PC-3 (cell line): ENCODE results near the gene MBNL3. TPM values are rescaled to one million over a fixed set of nuclear protein-coding genes. Genes with fewer than 3 reads are reported as not detected.

ENCODE experiments used
- ATAC-seq: fragments of 200-7000 bp; cut with Tn5 transposase; 2 replicates; pipeline ENCODE4 v1.9.1; 2020; ENCODE audit warnings: mild to moderate bottlenecking, moderate library complexity
- BruUV-seq: library from RNA; stranded (reverse); fragments of 400-500 nt; replicated peaks from 2 replicates; lab custom pipeline; 2021; lab: Mats Ljungman, UMichigan
- CTCF ChIA-PET: fragments of 300-600 bp; sonication (Branson Sonifier 250); formaldehyde crosslinking; loops from one replicate; lab custom pipeline; 2022; ENCODE audit warnings: antibody characterized with exemption; lab: Charles Lee
- POLR2A ChIA-PET: fragments of 300-600 bp; sonication (Branson Sonifier 250); formaldehyde crosslinking; loops from one replicate; lab custom pipeline; 2022; ENCODE audit warnings: antibody characterized with exemption; ENCODE audit not compliant: unreplicated experiment; lab: Charles Lee
- DNase-seq: peaks from one replicate; pipeline ENCODE4 v3.0.0-alpha.2; 2015
- H2AFZ ChIP-seq: fragments of 300-600 bp; sonication (generic); 2 replicates; pipeline ENCODE4 v1.6.0; 2016; ENCODE audit warnings: antibody characterized with exemption, low read length
- H3F3A ChIP-seq: fragments of 300-600 bp; sonication (generic); one replicate; pipeline ENCODE4 v1.6.0; 2017; ENCODE audit warnings: antibody characterized with exemption, low read length, control low read depth, mild to moderate bottlenecking; ENCODE audit not compliant: unreplicated experiment
- H3K27ac ChIP-seq: fragments of 300-600 bp; sonication (generic); 2 replicates; pipeline ENCODE4 v1.5.1; 2016; ENCODE audit warnings: mild to moderate bottlenecking, low read length
- H3K27me3 ChIP-seq: fragments of 300-600 bp; sonication (generic); 2 replicates; pipeline ENCODE4 v1.6.1; 2016; ENCODE audit warnings: low read length, mixed read lengths
- H3K36me3 ChIP-seq: fragments of 300-600 bp; sonication (generic); 2 replicates; pipeline ENCODE4 v1.6.1; 2016; ENCODE audit warnings: low read depth, mixed run types, low read length, mixed read lengths
- H3K4me1 ChIP-seq: fragments of 300-600 bp; sonication (generic); 2 replicates; pipeline ENCODE4 v1.5.1; 2016; ENCODE audit warnings: low read length; ENCODE audit not compliant: insufficient read depth
- H3K4me2 ChIP-seq: fragments of 300-600 bp; sonication (generic); 2 replicates; pipeline ENCODE4 v1.6.0; 2016; ENCODE audit warnings: low read length
- H3K4me3 ChIP-seq: fragments of 300-600 bp; sonication (generic); 2 replicates; pipeline ENCODE4 v1.5.1; 2016; ENCODE audit warnings: mild to moderate bottlenecking, low read length, mixed read lengths
- H3K79me2 ChIP-seq: fragments of 300-600 bp; sonication (generic); 2 replicates; pipeline ENCODE4 v1.6.1; 2017; ENCODE audit warnings: low read length, mixed read lengths
- H3K9ac ChIP-seq: fragments of 300-600 bp; sonication (generic); 2 replicates; pipeline ENCODE4 v1.6.0; 2016; ENCODE audit warnings: mild to moderate bottlenecking, low read length
- H3K9me2 ChIP-seq: fragments of 300-600 bp; sonication (generic); replicated peaks from 2 replicates; pipeline ENCODE4 v1.6.1; 2016; ENCODE audit warnings: mixed run types, low read length, mixed read lengths
- H3K9me3 ChIP-seq: fragments of 300-600 bp; sonication (generic); 2 replicates; pipeline ENCODE4 v1.6.1; 2016; ENCODE audit warnings: low read length, mixed read lengths
- H4K20me1 ChIP-seq: fragments of 300-600 bp; sonication (generic); 2 replicates; pipeline ENCODE4 v1.6.1; 2016; ENCODE audit warnings: low read length, mixed read lengths
- EZH2 ChIP-seq: fragments of 300-600 bp; sonication (generic); IDR thresholded peaks from one replicate; pipeline ENCODE4 v1.6.1; 2017; ENCODE audit warnings: antibody characterized with exemption, mild to moderate bottlenecking, low read length; ENCODE audit not compliant: unreplicated experiment
- EZH2phosphoT487 ChIP-seq: fragments of 300-600 bp; sonication (generic); IDR thresholded peaks from 2 replicates; pipeline ENCODE4 v1.6.1; 2018; ENCODE audit warnings: mild to moderate bottlenecking, antibody characterized with exemption, low read length, borderline replicate concordance
- intact Hi-C: fragments of 100-400 bp; cut with micrococcal nuclease; formaldehyde crosslinking; loops from 2 replicates; pipeline ENCODE4 v1.9.0; 2023
- total RNA-seq: library from RNA; depleted of rRNA; stranded (reverse); fragments of >200 nt; gene quantifications from 2 replicates; pipeline ENCODE4 v1.2.3, GENCODE V29; 2014
- TF ChIP-seq, protein P1 (sequence below): fragments of 300-600 bp; sonication (generic); conservative IDR thresholded peaks from 2 replicates; pipeline ENCODE4 v1.5.1; 2017; ENCODE audit warnings: antibody characterized with exemption, low read depth, mild to moderate bottlenecking, low read length

The MBNL3 gene
- total RNA-seq, 1 experiment from 2014 or later: 4.4 TPM

DNA sequence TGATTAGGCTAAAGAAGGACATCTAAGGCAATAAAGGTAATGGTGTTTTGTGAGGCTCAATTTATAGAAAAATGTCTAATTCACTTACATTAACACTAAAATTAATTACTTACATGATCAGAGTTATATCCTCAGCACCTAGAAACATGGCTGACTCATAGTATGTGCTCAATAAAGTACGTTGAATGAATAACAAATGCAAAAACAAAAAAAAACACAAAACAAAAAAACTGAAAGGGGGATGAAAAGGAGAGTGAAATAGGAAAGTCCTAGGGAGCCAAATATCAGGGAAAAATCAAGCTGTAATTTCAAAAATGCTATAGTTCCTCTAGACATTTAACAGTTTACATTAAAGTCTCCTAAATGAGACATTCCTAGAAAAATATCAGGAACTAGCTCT lies 18.7 kb downstream of the MBNL3 start:
- Histone ChIP-seq H3K9me3 (no peaks in the 10 kb centered on the region), H3K27me3 (no peaks in the 10 kb centered on the region), H3K9ac (no peak overlapping the region), H3K27ac (no peak overlapping the region), H4K20me1 (no peaks in the 10 kb centered on the region), H3K4me3 (no peak overlapping the region), H3K79me2 (no peaks in the 10 kb centered on the region), H3F3A (no peaks in the 10 kb centered on the region), H2AFZ (no peak overlapping the region), H3K4me2 (no peak overlapping the region), H3K36me3 (no peaks in the 10 kb centered on the region), H3K4me1 (peaks cover 33% of the 10 kb centered on the region), H3K9me2 (no peaks in the 10 kb centered on the region)
- ChIA-PET CTCF (no interaction called here), POLR2A (no interaction called here)
- TF ChIP-seq EZH2phosphoT487 (no peak), EZH2 (no peak)
- TF ChIP-seq, protein P1, sequence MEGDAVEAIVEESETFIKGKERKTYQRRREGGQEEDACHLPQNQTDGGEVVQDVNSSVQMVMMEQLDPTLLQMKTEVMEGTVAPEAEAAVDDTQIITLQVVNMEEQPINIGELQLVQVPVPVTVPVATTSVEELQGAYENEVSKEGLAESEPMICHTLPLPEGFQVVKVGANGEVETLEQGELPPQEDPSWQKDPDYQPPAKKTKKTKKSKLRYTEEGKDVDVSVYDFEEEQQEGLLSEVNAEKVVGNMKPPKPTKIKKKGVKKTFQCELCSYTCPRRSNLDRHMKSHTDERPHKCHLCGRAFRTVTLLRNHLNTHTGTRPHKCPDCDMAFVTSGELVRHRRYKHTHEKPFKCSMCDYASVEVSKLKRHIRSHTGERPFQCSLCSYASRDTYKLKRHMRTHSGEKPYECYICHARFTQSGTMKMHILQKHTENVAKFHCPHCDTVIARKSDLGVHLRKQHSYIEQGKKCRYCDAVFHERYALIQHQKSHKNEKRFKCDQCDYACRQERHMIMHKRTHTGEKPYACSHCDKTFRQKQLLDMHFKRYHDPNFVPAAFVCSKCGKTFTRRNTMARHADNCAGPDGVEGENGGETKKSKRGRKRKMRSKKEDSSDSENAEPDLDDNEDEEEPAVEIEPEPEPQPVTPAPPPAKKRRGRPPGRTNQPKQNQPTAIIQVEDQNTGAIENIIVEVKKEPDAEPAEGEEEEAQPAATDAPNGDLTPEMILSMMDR: no peak
- intact Hi-C loops: loop anchor here (10.0 kb wide), 1 partner anchor 445 kb away; the partner anchor contains the start of gene STK26
- ATAC-seq: no peak
- BruUV-seq: no TSS peak
- DNase-seq: no peak

DNA sequence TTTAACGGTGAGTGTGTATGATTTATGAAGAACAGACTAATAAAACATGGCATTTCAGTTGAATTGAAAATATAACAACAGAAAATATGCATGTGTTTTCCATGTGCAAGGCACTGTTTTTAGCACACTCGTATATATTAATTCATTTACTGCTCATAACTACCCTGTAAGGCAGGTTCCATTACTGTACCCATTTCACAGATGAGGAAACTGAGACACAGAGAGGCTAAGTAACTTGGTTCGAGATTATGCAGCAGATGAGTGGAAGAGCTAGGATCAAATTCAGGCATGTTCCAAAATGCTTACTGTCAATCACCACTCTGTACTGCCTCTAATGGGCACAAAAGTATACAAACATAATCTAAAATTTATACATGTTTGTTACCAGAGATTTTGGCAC lies 20.4 kb downstream of the MBNL3 start:
- no TSS peak for BruUV-seq
- H3K27me3 ChIP-seq: no peaks in the 10 kb centered on the region
- H3K4me1 ChIP-seq: peaks cover 33% of the 10 kb centered on the region
- CTCF ChIA-PET: interaction anchor here (0.7 kb wide), 1 partner anchor 146 kb away, joined by 3 read pairs; no protein-coding TSS in a partner anchor
- H3F3A ChIP-seq: no peaks in the 10 kb centered on the region
- H3K9me2 ChIP-seq: no peaks in the 10 kb centered on the region
- POLR2A ChIA-PET: interaction anchor here (0.6 kb wide), 1 partner anchor 268 kb away, joined by 3 read pairs; no protein-coding TSS in a partner anchor
- H3K36me3 ChIP-seq: no peaks in the 10 kb centered on the region
- H3K4me2 ChIP-seq: no peak overlapping the region
- TF ChIP-seq, protein P1: no peak
- no peak for TF ChIP-seq EZH2
- TF ChIP-seq EZH2phosphoT487: no peak
- H3K4me3 ChIP-seq: no peak overlapping the region
- no peaks in the 10 kb centered on the region for H3K9me3 ChIP-seq
- H3K79me2 ChIP-seq: no peaks in the 10 kb centered on the region
- H4K20me1 ChIP-seq: no peaks in the 10 kb centered on the region
- no peak overlapping the region for H3K27ac ChIP-seq
- ATAC-seq (no peak), DNase-seq (no peak)
- H2AFZ ChIP-seq: no peak overlapping the region
- no peak overlapping the region for H3K9ac ChIP-seq
- intact Hi-C loops: loop anchor here (10.0 kb wide), 1 partner anchor 244 kb away; no protein-coding TSS in a partner anchor

DNA sequence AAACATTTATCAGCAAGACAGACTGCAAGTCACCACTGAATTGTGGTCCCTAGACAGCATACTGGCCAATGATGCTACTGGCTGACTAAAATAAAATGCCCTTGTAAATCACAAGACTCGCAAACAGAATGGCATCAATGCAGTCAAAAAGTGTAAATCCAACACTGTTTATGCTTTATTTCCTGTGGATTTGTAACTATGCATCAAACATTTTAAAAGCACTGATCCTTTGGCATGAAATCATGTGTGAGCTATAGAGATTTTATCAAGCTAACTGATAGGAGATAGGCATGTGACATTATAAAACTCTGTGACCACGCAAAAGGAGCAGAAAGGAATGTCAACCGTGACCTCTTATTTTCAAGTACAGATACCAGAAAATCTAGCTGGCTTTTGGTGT lies 20.8 kb downstream of the MBNL3 start:
- no peak overlapping the region for H3K27ac ChIP-seq
- no peak overlapping the region for H3K4me2 ChIP-seq
- CTCF ChIA-PET: interaction anchor here (0.7 kb wide), 1 partner anchor 146 kb away, joined by 3 read pairs; no protein-coding TSS in a partner anchor

More for the DNA sequence above, 20.8 kb downstream of the MBNL3 start:
- Histone ChIP-seq H3K36me3 (no peaks in the 10 kb centered on the region), H3K79me2 (no peaks in the 10 kb centered on the region), H4K20me1 (no peaks in the 10 kb centered on the region), H3K9me2 (no peaks in the 10 kb centered on the region), H3K27me3 (no peaks in the 10 kb centered on the region), H3K4me1 (peaks cover 33% of the 10 kb centered on the region), H3K4me3 (no peak overlapping the region), H3K9ac (no peak overlapping the region), H3F3A (no peaks in the 10 kb centered on the region), H2AFZ (no peak overlapping the region), H3K9me3 (no peaks in the 10 kb centered on the region)
- intact Hi-C loops: loop anchor here (2.0 to 10.0 kb wide), 2 partner anchors 23 to 243 kb away; no protein-coding TSS in a partner anchor
- ATAC-seq (no peak), DNase-seq (no peak)
- no TSS peak for BruUV-seq
- POLR2A ChIA-PET: no interaction called here
- TF ChIP-seq EZH2phosphoT487: no peak
- TF ChIP-seq, protein P1: no peak
- TF ChIP-seq EZH2: no peak
